Mucosa of descending colon (tissue), 3 donors: ENCODE results near the gene NOC4L. TPM values are rescaled to one million over a fixed set of nuclear protein-coding genes. Genes with fewer than 3 reads are reported as not detected.

Source experiments
- ATAC-seq: fragments of 200-7000 bp; cut with Tn5 transposase; one replicate; pipeline ENCODE4 v1.9.1; 2020; ENCODE audit warnings: mild to moderate bottlenecking, moderate library complexity
- DNase-seq, 3 donors: peaks; one replicate each; pipeline ENCODE4 v3.0.0-alpha.2; 2020
- H3K36me3 ChIP-seq: fragments of 200-600 bp; one replicate; pipeline ENCODE4 v1.8.0; 2021; ENCODE audit warnings: low read depth, mild to moderate bottlenecking
- H3K4me1 ChIP-seq: fragments of 200-600 bp; one replicate; pipeline ENCODE4 v1.8.0; 2021; ENCODE audit warnings: low read depth, mild to moderate bottlenecking
- H3K4me3 ChIP-seq: fragments of 200-600 bp; one replicate; pipeline ENCODE4 v1.8.0; 2021; ENCODE audit warnings: mild to moderate bottlenecking
- H3K9me3 ChIP-seq: fragments of 200-600 bp; one replicate; pipeline ENCODE4 v1.8.0; 2021; ENCODE audit warnings: mild to moderate bottlenecking
- CTCF ChIP-seq: fragments of 200-600 bp; IDR thresholded peaks from one replicate; pipeline ENCODE4 v1.8.0; 2022; ENCODE audit warnings: antibody characterized with exemption, mild to moderate bottlenecking
- intact Hi-C, 2 donors: fragments of 100-400 bp; cut with DNase I in 1 of 2; cut with micrococcal nuclease in 1 of 2; formaldehyde crosslinking; loops; one replicate each; pipeline versions ENCODE4 v1.11.0 to v1.11.1; 2022; cut with DNase I, micrococcal nuclease
- total RNA-seq, 3 donors: library from RNA; stranded (reverse); fragmentation: NEBNext Ultra II Directional in 2 of 3; extraction: Animal tissue kit (Norgen Biotek cat#: 25700) in 2 of 3; gene quantifications; one replicate each; pipeline versions ENCODE4 v1.2.1 to v1.2.4, GENCODE V29; 2021 to 2023
- donor health status: DM: no; HTN: no; CAD: no; lungs with moderate emphysema.
- donor health status: DM: no; HTN: no; CAD: no.
- donor health status: DM: no; HTN: yes; CAD: no.

NOC4L gene
- total RNA-seq, 3 donors from 2014 or later = 12.9 to 17.5 (median 13.3) TPM

GRCh38 chr12:132171968-132172521 is 27.8 kb downstream of the NOC4L start:
- DNase-seq = peak in 2 of 3 donors; percentile 13 to 29
- no peaks in the 10 kb centered on the region for H3K36me3 ChIP-seq
- H3K4me1 ChIP-seq = no peaks in the 10 kb centered on the region
- no peak for ATAC-seq
- no peaks in the 10 kb centered on the region for H3K9me3 ChIP-seq
- H3K4me3 ChIP-seq = no peak overlapping the region
- intact Hi-C loops = no loop called here
- no peak for TF ChIP-seq CTCF

- intact Hi-C loops = no loop called here
- Histone ChIP-seq H3K4me3 (no peak overlapping the region), H3K4me1 (no peaks in the 10 kb centered on the region), H3K9me3 (no peaks in the 10 kb centered on the region), H3K36me3 (no peaks in the 10 kb centered on the region)
- TF ChIP-seq CTCF = no peak
- DNase-seq = peak in 2 of 3 donors; percentile 17 to 29
- no peak for ATAC-seq
Observed at GRCh38 chr12:132172619-132173018, 28.4 kb downstream of the NOC4L start.

- no peak for TF ChIP-seq CTCF
- intact Hi-C loops = no loop called here
- DNase-seq (peak in 2 of 3 donors; percentile 14 to 37), ATAC-seq (no peak)
- Histone ChIP-seq H3K4me1 (no peaks in the 10 kb centered on the region), H3K36me3 (no peaks in the 10 kb centered on the region), H3K9me3 (no peaks in the 10 kb centered on the region), H3K4me3 (no peak overlapping the region)
Observed at GRCh38 chr12:132173135-132174014, 29.1 kb downstream of the NOC4L start.

GRCh38 chr12:132174015-132174838 is 30.0 kb downstream of the NOC4L start:
- Histone ChIP-seq H3K4me3 (no peak overlapping the region), H3K4me1 (no peaks in the 10 kb centered on the region), H3K9me3 (no peaks in the 10 kb centered on the region), H3K36me3 (no peaks in the 10 kb centered on the region)
- ATAC-seq (no peak), DNase-seq (peak in 2 of 3 donors; percentile 17 to 34)
- TF ChIP-seq CTCF = no peak
- intact Hi-C loops = no loop called here

- Histone ChIP-seq H3K4me3 (no peak overlapping the region), H3K9me3 (no peaks in the 10 kb centered on the region), H3K4me1 (no peaks in the 10 kb centered on the region), H3K36me3 (no peaks in the 10 kb centered on the region)
- intact Hi-C loops = no loop called here
- ATAC-seq = no peak
- DNase-seq = peak in 2 of 3 donors; percentile 21 to 36
- TF ChIP-seq CTCF = no peak
Observed at GRCh38 chr12:132174839-132175490, 30.7 kb downstream of the NOC4L start.
